HG03039 (cell line): ENCODE results near the gene SYPL1.

Experiments
- ATAC-seq: cut with Tn5 transposase; IDR thresholded peaks from one replicate; pipeline ENCODE4 v1.9.1; 2021; ENCODE audit warnings: mild to moderate bottlenecking, moderate library complexity; ENCODE audit not compliant: unreplicated experiment

The SYPL1 gene

GRCh38 chr7:106095634-106096033 lies 16.5 kb downstream of the SYPL1 start:
- ATAC-seq, result no peak

- ATAC-seq, result no peak
Observed at GRCh38 chr7:106094780-106095179, 17.3 kb downstream of the SYPL1 start.

GRCh38 chr7:106092204-106092603 lies 19.9 kb downstream of the SYPL1 start:
- no peak for ATAC-seq

GRCh38 chr7:106089647-106090046 lies 22.5 kb downstream of the SYPL1 start:
- peak; percentile 67 for ATAC-seq

GRCh38 chr7:106088014-106088413 lies 24.1 kb downstream of the SYPL1 start:
- no peak for ATAC-seq

GRCh38 chr7:106086062-106086461 lies 26.1 kb downstream of the SYPL1 start:
- no peak for ATAC-seq

- ATAC-seq, result no peak
Observed at GRCh38 chr7:106085015-106085414, 27.1 kb downstream of the SYPL1 start.

GRCh38 chr7:106083717-106084116 lies 28.4 kb downstream of the SYPL1 start:
- no peak for ATAC-seq

- no peak for ATAC-seq
Observed at GRCh38 chr7:106082087-106082854, 29.8 kb downstream of the SYPL1 start.

GRCh38 chr7:106080300-106080987 lies 31.7 kb downstream of the SYPL1 start:
- ATAC-seq, result no peak

- ATAC-seq, result no peak
Observed at GRCh38 chr7:106076537-106076936, 35.6 kb downstream of the SYPL1 start.

GRCh38 chr7:106075937-106076336 lies 36.2 kb downstream of the SYPL1 start:
- no peak for ATAC-seq

GRCh38 chr7:106074257-106074656 lies 37.9 kb downstream of the SYPL1 start:
- ATAC-seq, result no peak

GRCh38 chr7:106073701-106074100 lies 38.4 kb downstream of the SYPL1 start:
- no peak for ATAC-seq

- no peak for ATAC-seq
Observed at GRCh38 chr7:106072715-106073091, 39.4 kb downstream of the SYPL1 start.

- no peak for ATAC-seq
Observed at GRCh38 chr7:106071999-106072714, 40.0 kb downstream of the SYPL1 start.

GRCh38 chr7:106071356-106071998 lies 40.6 kb downstream of the SYPL1 start:
- peak; percentile 95 for ATAC-seq

- no peak for ATAC-seq
Observed at GRCh38 chr7:106070567-106071254, 41.4 kb downstream of the SYPL1 start.

- ATAC-seq, result no peak
Observed at GRCh38 chr7:106070201-106070551, 41.9 kb downstream of the SYPL1 start.

- ATAC-seq, result no peak
Observed at GRCh38 chr7:106069471-106070200, 42.5 kb downstream of the SYPL1 start.
